CD14-positive monocyte (primary cell): ENCODE measurements around the gene EGLN3. TPM values are rescaled to one million over a fixed set of nuclear protein-coding genes. Genes with fewer than 3 reads are reported as not detected.

Source experiments
- DNase-seq, 3 donors: peaks; one replicate each; pipeline ENCODE4 v3.0.0-alpha.2; 2011 to 2022
- H2AFZ ChIP-seq: 2 replicates; pipeline ENCODE4 v1.6.0; 2012; ENCODE audit warnings: mild to moderate bottlenecking, low read depth, low read length, inconsistent platforms; ENCODE audit not compliant: insufficient read depth, poor library complexity, severe bottlenecking
- H3K27ac ChIP-seq, 2 donors: 1 replicate in 1 of 2; 2 replicates in 1 of 2; pipeline ENCODE4 v1.5.1; 2012 to 2013; ENCODE audit warnings: low read length in 2 of 2, control low read depth in 1 of 2, inconsistent platforms in 1 of 2, low read depth in 1 of 2, mild to moderate bottlenecking in 1 of 2
- H3K27me3 ChIP-seq, 2 donors: one replicate each; pipeline versions ENCODE4 v1.6.0 to v1.6.1; 2011 to 2013; ENCODE audit warnings: low read length in 2 of 2; ENCODE audit not compliant: control insufficient read depth in 2 of 2, insufficient read depth in 2 of 2
- H3K36me3 ChIP-seq, 2 donors: replicated peaks in 1 of 2; 1 replicate in 1 of 2; 2 replicates in 1 of 2; pipeline versions ENCODE4 v1.5.1 to v1.6.1; 2012 to 2013; ENCODE audit warnings: low read length in 2 of 2, control low read depth in 1 of 2, inconsistent platforms in 1 of 2, mild to moderate bottlenecking in 1 of 2; ENCODE audit not compliant: insufficient read depth in 2 of 2, control insufficient read depth in 1 of 2
- H3K4me1 ChIP-seq, 2 donors: 1 replicate in 1 of 2; 2 replicates in 1 of 2; pipeline versions ENCODE4 v1.5.1 to v1.6.1; 2012 to 2013; ENCODE audit warnings: low read length in 2 of 2, control low read depth in 1 of 2, inconsistent platforms in 1 of 2, mild to moderate bottlenecking in 1 of 2, moderate library complexity in 1 of 2; ENCODE audit not compliant: insufficient read depth in 2 of 2, control insufficient read depth in 1 of 2
- H3K4me2 ChIP-seq: replicated peaks from 2 replicates; pipeline ENCODE3; 2012; ENCODE audit warnings: low read length, moderate library complexity, mild to moderate bottlenecking; ENCODE audit not compliant: poor library complexity, severe bottlenecking; ENCODE audit errors: extremely low read depth
- H3K4me3 ChIP-seq, 3 experiments: fragments of 200-600 bp in 1 of 3; sonication (generic) in 1 of 3; replicated peaks in 1 of 3; 1 replicate in 2 of 3; 2 replicates in 1 of 3; pipeline ENCODE4 v1.5.1; 2011 to 2013; ENCODE audit warnings: low read length in 3 of 3, mild to moderate bottlenecking in 3 of 3, control low read depth in 2 of 3, low read depth in 2 of 3, inconsistent platforms in 1 of 3, moderate library complexity in 1 of 3
- H3K79me2 ChIP-seq: 2 replicates; pipeline ENCODE4 v1.6.0; 2012; ENCODE audit warnings: mild to moderate bottlenecking, control low read depth, inconsistent platforms, low read length, moderate library complexity; ENCODE audit not compliant: insufficient read depth
- H3K9ac ChIP-seq: 2 replicates; pipeline ENCODE4 v1.6.0; 2017; ENCODE audit warnings: low read length, mild to moderate bottlenecking; ENCODE audit not compliant: insufficient read depth, poor library complexity, severe bottlenecking
- H3K9me3 ChIP-seq, 2 donors: replicated peaks in 1 of 2; 1 replicate in 1 of 2; 2 replicates in 1 of 2; pipeline versions ENCODE4 v1.5.1 to v1.6.1; 2012 to 2013; ENCODE audit warnings: low read length in 2 of 2, control low read depth in 1 of 2; ENCODE audit not compliant: control insufficient read depth in 1 of 2, insufficient read depth in 1 of 2
- H4K20me1 ChIP-seq: 2 replicates; pipeline ENCODE4 v1.6.0; 2012; ENCODE audit warnings: mild to moderate bottlenecking, low read length, control low read depth, moderate library complexity; ENCODE audit not compliant: insufficient read depth
- H3K27ac Mint-ChIP-seq, 7 donors: one replicate each; pipeline ENCODE4 v1.8.0; 2020; ENCODE audit warnings: mild to moderate bottlenecking in 7 of 7, mixed read lengths in 7 of 7, moderate library complexity in 6 of 7, inconsistent platforms in 2 of 7
- H3K27me3 Mint-ChIP-seq, 3 donors: one replicate each; pipeline ENCODE4 v1.8.0; 2021 to 2022; ENCODE audit warnings: low read depth in 3 of 3, mild to moderate bottlenecking in 3 of 3, mixed read lengths in 3 of 3, moderate library complexity in 3 of 3, inconsistent platforms in 1 of 3
- H3K36me3 Mint-ChIP-seq, 2 donors: one replicate each; pipeline ENCODE4 v1.8.0; 2020; ENCODE audit warnings: mixed read lengths in 2 of 2, inconsistent platforms in 1 of 2, mild to moderate bottlenecking in 1 of 2
- H3K4me1 Mint-ChIP-seq: one replicate; pipeline ENCODE4 v1.8.0; 2020; ENCODE audit warnings: mild to moderate bottlenecking, mixed read lengths
- H3K4me3 Mint-ChIP-seq, 2 donors: one replicate each; pipeline ENCODE4 v1.8.0; 2020; ENCODE audit warnings: mild to moderate bottlenecking in 2 of 2, mixed read lengths in 2 of 2, moderate library complexity in 1 of 2
- H3K9me3 Mint-ChIP-seq, 7 donors: one replicate each; pipeline ENCODE4 v1.8.0; 2020 to 2022; ENCODE audit warnings: mixed read lengths in 7 of 7, mild to moderate bottlenecking in 6 of 7, moderate library complexity in 6 of 7, inconsistent platforms in 2 of 7
- CTCF ChIP-seq: fragments of 200-600 bp; IDR thresholded peaks from one replicate; pipeline ENCODE4 v1.8.0; 2022; ENCODE audit warnings: antibody characterized with exemption, mild to moderate bottlenecking
- whole genome bisulfite sequencing: methylation state at CpG from one replicate; pipeline ENCODE4 v1.1.5; 2013; ENCODE audit warnings: missing lambda C conversion rate; ENCODE audit not compliant: insufficient coverage; 5-methylcytosine and 5-hydroxymethylcytosine counted together
- intact Hi-C, 2 donors: fragments of 100-400 bp; cut with micrococcal nuclease; formaldehyde crosslinking; loops; one replicate each; pipeline versions ENCODE4 v1.15.0 to v1.15.1; 2023
- polyA plus RNA-seq, 3 donors: library from polyadenylated mRNA; depleted of rRNA in 1 of 3; unstranded in 2 of 3; stranded (reverse) in 1 of 3; fragments of 300-500 nt in 2 of 3; fragments of >200 nt in 1 of 3; fragmentation: Illumina TruSeq in 2 of 3; gene quantifications; 1 replicate in 2 of 3; 2 replicates in 1 of 3; pipeline ENCODE4 v1.2.3, GENCODE V29; 2012 to 2021

Gene EGLN3
- polyA plus RNA-seq, 3 donors: 0.03 to 0.06 TPM; not detected in 1

DNA sequence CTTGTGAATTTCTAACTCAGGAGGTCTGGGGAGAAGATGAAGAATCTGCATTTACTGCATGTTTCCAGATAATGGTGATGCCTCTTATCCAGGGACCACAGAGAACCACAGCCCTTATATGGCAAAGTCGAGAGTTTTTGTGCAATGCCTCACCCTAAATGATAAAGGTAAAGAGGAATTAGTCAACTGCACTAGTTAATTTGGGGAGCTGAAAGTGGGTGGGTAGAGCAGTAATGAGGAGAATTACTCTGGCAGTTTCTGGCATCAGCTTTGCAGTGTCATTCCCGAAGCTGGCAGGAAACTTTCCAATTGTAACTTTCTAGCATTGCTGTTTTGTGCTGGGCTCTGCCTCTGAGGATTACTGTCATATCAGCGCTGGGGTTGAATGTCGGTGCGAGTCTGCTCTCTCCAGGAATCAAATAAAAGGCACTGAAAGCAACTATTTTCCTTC is 10.3 kb downstream of the EGLN3 start:
- Histone ChIP-seq H3K9me3 (no peaks in the 10 kb centered on the region), H3K79me2 (no peaks in the 10 kb centered on the region), H3K9ac (no peak overlapping the region), H3K27me3 (no peaks in the 10 kb centered on the region), H3K4me2 (no peak overlapping the region), H3K36me3 (no peaks in the 10 kb centered on the region), H3K4me3 (no peak overlapping the region), H4K20me1 (no peaks in the 10 kb centered on the region), H3K27ac (no peak overlapping the region), H2AFZ (no peak overlapping the region), H3K4me1 (no peaks in the 10 kb centered on the region)
- no peak for TF ChIP-seq CTCF
- no peaks in the 10 kb centered on the region for H3K4me1 Mint-ChIP-seq
- no peak for DNase-seq
- peaks cover 0 to under 1% (median 0%) of the 10 kb centered on the region in 7 donors for H3K9me3 Mint-ChIP-seq
- no peaks in the 10 kb centered on the region for H3K36me3 Mint-ChIP-seq
- H3K27ac Mint-ChIP-seq: no peak overlapping the region
- 57% methylated on average over 1 of the region's 5 CpGs for WGBS
- intact Hi-C loops: no loop called here
- H3K27me3 Mint-ChIP-seq: peaks cover 2 to 10% (median 4%) of the 10 kb centered on the region in 3 donors
- H3K4me3 Mint-ChIP-seq: no peak overlapping the region

- intact Hi-C loops: no loop called here
- no peaks in the 10 kb centered on the region for H3K4me1 ChIP-seq
- H3K36me3 Mint-ChIP-seq: no peaks in the 10 kb centered on the region
- H3K27ac Mint-ChIP-seq: no peak overlapping the region
- H3K9me3 ChIP-seq: no peaks in the 10 kb centered on the region
- H3K9ac ChIP-seq: no peak overlapping the region
- peak overlapping the region in 1 of 2 donors; percentile 36 for H3K4me3 Mint-ChIP-seq
- H2AFZ ChIP-seq: no peak overlapping the region
- TF ChIP-seq CTCF: no peak
- no peaks in the 10 kb centered on the region for H3K36me3 ChIP-seq
- H3K79me2 ChIP-seq: no peaks in the 10 kb centered on the region
- H3K9me3 Mint-ChIP-seq: peaks cover 0 to 1% (median 0%) of the 10 kb centered on the region in 7 donors
- peaks cover 2 to 9% (median 7%) of the 10 kb centered on the region in 3 donors for H3K27me3 Mint-ChIP-seq
- no peak for DNase-seq
- H3K27ac ChIP-seq: no peak overlapping the region
- H3K4me1 Mint-ChIP-seq: no peaks in the 10 kb centered on the region
- WGBS: 30% methylated on average over 14 of the region's 20 CpGs
- H3K4me3 ChIP-seq: no peak overlapping the region
- H3K27me3 ChIP-seq: no peaks in the 10 kb centered on the region
- no peaks in the 10 kb centered on the region for H4K20me1 ChIP-seq
- no peak overlapping the region for H3K4me2 ChIP-seq
Observed at GRCh38 chr14:33938131-33938949, 12.5 kb downstream of the EGLN3 start.
